ENCODE measurements around the gene TRAF2. TPM values are rescaled to one million over a fixed set of nuclear protein-coding genes. Genes with fewer than 3 reads are reported as not detected.

Gene TRAF2
- total RNA-seq, 1 experiment from 2014 or later, result 11.5 TPM

- no TSS peak for BruUV-seq (replicated peaks)
- Histone ChIP-seq H3K4me3 (ENCODE audit: low read length) (no peak overlapping the region), H3K36me3 (ENCODE audit: low read depth, low read length) (peaks cover 13% of the 10 kb centered on the region; the same call in 1 of the 2 replicates), H3K4me2 (ENCODE audit: low read length) (no peak overlapping the region), H3K4me1 (ENCODE audit: insufficient read depth, low read length) (no peaks in the 10 kb centered on the region), H4K20me1 (ENCODE audit: low read length) (no peaks in the 10 kb centered on the region), H3K27me3 (ENCODE audit: low read length) (no peaks in the 10 kb centered on the region), H3K9ac (ENCODE audit: low read length) (no peak overlapping the region), H2AFZ (ENCODE audit: low read length) (no peak overlapping the region), H3K9me2 (replicated peaks; ENCODE audit: low read length) (no peaks in the 10 kb centered on the region), H3F3A (ENCODE audit: low read length, unreplicated experiment) (no peaks in the 10 kb centered on the region), H3K9me3 (ENCODE audit: low read length) (no peaks in the 10 kb centered on the region), H3K79me2 (ENCODE audit: low read length) (no peaks in the 10 kb centered on the region), H3K27ac (ENCODE audit: low read length) (no peak overlapping the region)
- CTCF ChIA-PET, result no interaction called here
- no peak for TF ChIP-seq EZH2 (IDR thresholded peaks at IDR 0.05; ENCODE audit: low read length, unreplicated experiment)
- TF ChIP-seq, protein P1, sequence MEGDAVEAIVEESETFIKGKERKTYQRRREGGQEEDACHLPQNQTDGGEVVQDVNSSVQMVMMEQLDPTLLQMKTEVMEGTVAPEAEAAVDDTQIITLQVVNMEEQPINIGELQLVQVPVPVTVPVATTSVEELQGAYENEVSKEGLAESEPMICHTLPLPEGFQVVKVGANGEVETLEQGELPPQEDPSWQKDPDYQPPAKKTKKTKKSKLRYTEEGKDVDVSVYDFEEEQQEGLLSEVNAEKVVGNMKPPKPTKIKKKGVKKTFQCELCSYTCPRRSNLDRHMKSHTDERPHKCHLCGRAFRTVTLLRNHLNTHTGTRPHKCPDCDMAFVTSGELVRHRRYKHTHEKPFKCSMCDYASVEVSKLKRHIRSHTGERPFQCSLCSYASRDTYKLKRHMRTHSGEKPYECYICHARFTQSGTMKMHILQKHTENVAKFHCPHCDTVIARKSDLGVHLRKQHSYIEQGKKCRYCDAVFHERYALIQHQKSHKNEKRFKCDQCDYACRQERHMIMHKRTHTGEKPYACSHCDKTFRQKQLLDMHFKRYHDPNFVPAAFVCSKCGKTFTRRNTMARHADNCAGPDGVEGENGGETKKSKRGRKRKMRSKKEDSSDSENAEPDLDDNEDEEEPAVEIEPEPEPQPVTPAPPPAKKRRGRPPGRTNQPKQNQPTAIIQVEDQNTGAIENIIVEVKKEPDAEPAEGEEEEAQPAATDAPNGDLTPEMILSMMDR (conservative IDR thresholded peaks at IDR 0.05; ENCODE audit: low read depth, low read length), result no peak
- TF ChIP-seq EZH2phosphoT487 (IDR thresholded peaks at IDR 0.05; ENCODE audit: borderline replicate concordance, low read length), result no peak
- POLR2A ChIA-PET (ENCODE audit: unreplicated experiment), result no interaction called here
- intact Hi-C loops (cut with micrococcal nuclease), result no loop called here
- DNase-seq (no peak), ATAC-seq (no peak; the same call in 1 of the 2 replicates)
Measured at GRCh38 chr9:136926154-136926704, 39.9 kb downstream of the TRAF2 start.

DNA sequence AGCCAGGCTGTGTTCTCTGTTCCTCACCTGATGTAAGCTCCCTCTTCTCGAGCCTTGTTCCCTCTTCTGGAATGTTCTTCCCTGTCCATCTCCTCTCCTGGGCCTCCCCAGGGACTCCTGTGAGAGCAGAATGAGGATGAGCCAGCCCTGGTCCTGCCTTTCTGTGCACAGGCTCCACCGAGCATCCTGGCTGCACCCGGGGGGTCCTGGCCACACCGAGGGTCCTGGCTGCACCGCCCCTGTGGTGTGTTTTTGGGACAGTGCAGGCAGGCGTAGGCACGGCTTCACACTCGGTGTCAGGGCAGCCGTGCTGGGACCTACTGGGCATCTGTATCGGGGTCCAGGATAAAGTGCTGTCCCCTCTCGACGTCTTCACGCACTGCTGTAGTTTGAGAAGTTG is 40.4 kb downstream of the TRAF2 start:
- ATAC-seq (no peak), DNase-seq (no peak)
- no peak overlapping the region for H2AFZ ChIP-seq (ENCODE audit: low read length)
- H3K27ac ChIP-seq (ENCODE audit: low read length), result no peak overlapping the region
- no peak overlapping the region for H3K4me3 ChIP-seq (ENCODE audit: low read length)
- peaks cover 15% of the 10 kb centered on the region; the same call in 1 of the 2 replicates for H3K36me3 ChIP-seq (ENCODE audit: low read depth, low read length)
- no peak overlapping the region for H3K4me2 ChIP-seq (ENCODE audit: low read length)
- no peaks in the 10 kb centered on the region for H3K9me3 ChIP-seq (ENCODE audit: low read length)
- no TSS peak for BruUV-seq (replicated peaks)
- ChIA-PET POLR2A (ENCODE audit: unreplicated experiment) (no interaction called here), CTCF (no interaction called here)
- TF ChIP-seq EZH2phosphoT487 (IDR thresholded peaks at IDR 0.05; ENCODE audit: borderline replicate concordance, low read length) (no peak), EZH2 (IDR thresholded peaks at IDR 0.05; ENCODE audit: low read length, unreplicated experiment) (no peak)
- TF ChIP-seq, protein P1 (conservative IDR thresholded peaks at IDR 0.05; ENCODE audit: low read depth, low read length), result no peak
- H4K20me1 ChIP-seq (ENCODE audit: low read length), result no peaks in the 10 kb centered on the region
- intact Hi-C loops (cut with micrococcal nuclease), result no loop called here
- no peaks in the 10 kb centered on the region for H3F3A ChIP-seq (ENCODE audit: low read length, unreplicated experiment)
- H3K9me2 ChIP-seq (replicated peaks; ENCODE audit: low read length), result no peaks in the 10 kb centered on the region
- H3K79me2 ChIP-seq (ENCODE audit: low read length), result no peaks in the 10 kb centered on the region
- no peaks in the 10 kb centered on the region for H3K4me1 ChIP-seq (ENCODE audit: insufficient read depth, low read length)
- no peak overlapping the region for H3K9ac ChIP-seq (ENCODE audit: low read length)
- no peaks in the 10 kb centered on the region for H3K27me3 ChIP-seq (ENCODE audit: low read length)

Data from PC-3 (cell line).